ENCODE data around the gene DHH. TPM values are rescaled to one million over a fixed set of nuclear protein-coding genes. Genes with fewer than 3 reads are reported as not detected.

Gene DHH
- total and polyA plus RNA-seq, 9 of the 15 experiments (the other 6 are each of a cell fraction or from before 2014, with no cell fraction given): 0.07 to 2.6 (median 0.54) TPM

- TF ChIP-seq ZSCAN32 (CRISPR knock-in tag; IDR thresholded peaks at IDR 0.05) (no peak), MYNN (IDR thresholded peaks at IDR 0.05) (peak; percentile 58), MYNN (CRISPR knock-in tag; IDR thresholded peaks at IDR 0.05) (no peak), ZBTB49 (CRISPR knock-in tag; IDR thresholded peaks at IDR 0.05; ENCODE audit: borderline replicate concordance) (peak; percentile 92), ZNF146 (CRISPR knock-in tag; IDR thresholded peaks at IDR 0.05; ENCODE audit: unreplicated experiment) (no peak), LCOR (CRISPR knock-in tag; IDR thresholded peaks at IDR 0.05) (peak; percentile 82; the same call in 1 of the 2 replicates), KLF6 (CRISPR knock-in tag; IDR thresholded peaks at IDR 0.05; ENCODE audit: borderline replicate concordance) (peak; percentile 19; the same call in 1 of the 2 replicates), POLR2AphosphoS2 (IDR thresholded peaks at IDR 0.05; ENCODE audit: low read length) (no peak), RBM34 (IDR thresholded peaks at IDR 0.05; ENCODE audit: borderline replicate concordance, insufficient read depth, low read length) (no peak), MAFK (IDR thresholded peaks at IDR 0.05; ENCODE audit: low read length) (peak; percentile 51; the same call in 1 of the 2 replicates), NR2F6 (CRISPR knock-in tag; IDR thresholded peaks at IDR 0.05) (no peak), KLF10 (CRISPR knock-in tag; IDR thresholded peaks at IDR 0.05) (no peak), FOXJ2 (tag; IDR thresholded peaks at IDR 0.05) (peak; percentile 76), SAFB (IDR thresholded peaks at IDR 0.05; ENCODE audit: borderline replicate concordance, low read depth, low read length) (peak; percentile 29; the same call in 1 of the 2 replicates)
- TF ChIP-seq, protein P1, sequence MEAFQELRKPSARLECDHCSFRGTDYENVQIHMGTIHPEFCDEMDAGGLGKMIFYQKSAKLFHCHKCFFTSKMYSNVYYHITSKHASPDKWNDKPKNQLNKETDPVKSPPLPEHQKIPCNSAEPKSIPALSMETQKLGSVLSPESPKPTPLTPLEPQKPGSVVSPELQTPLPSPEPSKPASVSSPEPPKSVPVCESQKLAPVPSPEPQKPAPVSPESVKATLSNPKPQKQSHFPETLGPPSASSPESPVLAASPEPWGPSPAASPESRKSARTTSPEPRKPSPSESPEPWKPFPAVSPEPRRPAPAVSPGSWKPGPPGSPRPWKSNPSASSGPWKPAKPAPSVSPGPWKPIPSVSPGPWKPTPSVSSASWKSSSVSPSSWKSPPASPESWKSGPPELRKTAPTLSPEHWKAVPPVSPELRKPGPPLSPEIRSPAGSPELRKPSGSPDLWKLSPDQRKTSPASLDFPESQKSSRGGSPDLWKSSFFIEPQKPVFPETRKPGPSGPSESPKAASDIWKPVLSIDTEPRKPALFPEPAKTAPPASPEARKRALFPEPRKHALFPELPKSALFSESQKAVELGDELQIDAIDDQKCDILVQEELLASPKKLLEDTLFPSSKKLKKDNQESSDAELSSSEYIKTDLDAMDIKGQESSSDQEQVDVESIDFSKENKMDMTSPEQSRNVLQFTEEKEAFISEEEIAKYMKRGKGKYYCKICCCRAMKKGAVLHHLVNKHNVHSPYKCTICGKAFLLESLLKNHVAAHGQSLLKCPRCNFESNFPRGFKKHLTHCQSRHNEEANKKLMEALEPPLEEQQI (IDR thresholded peaks at IDR 0.05): peak; percentile 42; the same call in 1 of the 2 replicates
- TF ChIP-seq, protein P2, sequence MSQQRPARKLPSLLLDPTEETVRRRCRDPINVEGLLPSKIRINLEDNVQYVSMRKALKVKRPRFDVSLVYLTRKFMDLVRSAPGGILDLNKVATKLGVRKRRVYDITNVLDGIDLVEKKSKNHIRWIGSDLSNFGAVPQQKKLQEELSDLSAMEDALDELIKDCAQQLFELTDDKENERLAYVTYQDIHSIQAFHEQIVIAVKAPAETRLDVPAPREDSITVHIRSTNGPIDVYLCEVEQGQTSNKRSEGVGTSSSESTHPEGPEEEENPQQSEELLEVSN (IDR thresholded peaks at IDR 0.05; ENCODE audit: borderline replicate concordance in 1 of 2, extremely low read depth in 1 of 2, insufficient read depth in 1 of 2, insufficient read length in 1 of 2, low read depth in 1 of 2, low read length in 1 of 2, poor library complexity in 1 of 2, severe bottlenecking in 1 of 2): peak; percentile 73 to 81
- TF ChIP-seq, protein P3, sequence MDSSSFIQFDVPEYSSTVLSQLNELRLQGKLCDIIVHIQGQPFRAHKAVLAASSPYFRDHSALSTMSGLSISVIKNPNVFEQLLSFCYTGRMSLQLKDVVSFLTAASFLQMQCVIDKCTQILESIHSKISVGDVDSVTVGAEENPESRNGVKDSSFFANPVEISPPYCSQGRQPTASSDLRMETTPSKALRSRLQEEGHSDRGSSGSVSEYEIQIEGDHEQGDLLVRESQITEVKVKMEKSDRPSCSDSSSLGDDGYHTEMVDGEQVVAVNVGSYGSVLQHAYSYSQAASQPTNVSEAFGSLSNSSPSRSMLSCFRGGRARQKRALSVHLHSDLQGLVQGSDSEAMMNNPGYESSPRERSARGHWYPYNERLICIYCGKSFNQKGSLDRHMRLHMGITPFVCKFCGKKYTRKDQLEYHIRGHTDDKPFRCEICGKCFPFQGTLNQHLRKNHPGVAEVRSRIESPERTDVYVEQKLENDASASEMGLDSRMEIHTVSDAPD (CRISPR knock-in tag; IDR thresholded peaks at IDR 0.05): no peak
- TF ChIP-seq, protein P4, sequence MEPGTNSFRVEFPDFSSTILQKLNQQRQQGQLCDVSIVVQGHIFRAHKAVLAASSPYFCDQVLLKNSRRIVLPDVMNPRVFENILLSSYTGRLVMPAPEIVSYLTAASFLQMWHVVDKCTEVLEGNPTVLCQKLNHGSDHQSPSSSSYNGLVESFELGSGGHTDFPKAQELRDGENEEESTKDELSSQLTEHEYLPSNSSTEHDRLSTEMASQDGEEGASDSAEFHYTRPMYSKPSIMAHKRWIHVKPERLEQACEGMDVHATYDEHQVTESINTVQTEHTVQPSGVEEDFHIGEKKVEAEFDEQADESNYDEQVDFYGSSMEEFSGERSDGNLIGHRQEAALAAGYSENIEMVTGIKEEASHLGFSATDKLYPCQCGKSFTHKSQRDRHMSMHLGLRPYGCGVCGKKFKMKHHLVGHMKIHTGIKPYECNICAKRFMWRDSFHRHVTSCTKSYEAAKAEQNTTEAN (CRISPR knock-in tag; IDR thresholded peaks at IDR 0.05): peak; percentile 76; the same call in 1 of the 2 replicates
Observed at GRCh38 chr12:49060237-49061156, 34.1 kb downstream of the DHH start, which contains the start of gene KMT2D (continued).
